Coronary artery (tissue), 2 donors: Measurements from ENCODE around the gene MRPL20.
A peak's percentile ranks its signal among the peaks of the same experiment; 100 is the strongest.
"Not testable (repeated sequence)": the region's sequence is repeated elsewhere in the genome, so short reads cannot be mapped to it uniquely, and the experiment has no call there.

Experiments
- DNase-seq: peaks from one replicate; pipeline ENCODE4 v3.0.0-alpha.2; 2017; ENCODE audit warnings: low spot score
- H3K27ac ChIP-seq, 2 donors: fragments of 200-600 bp; sonication (generic); one replicate each; pipeline ENCODE4 v1.5.1; 2016 to 2019
- H3K4me3 ChIP-seq: fragments of 200-600 bp; sonication (generic); 2 replicates; pipeline ENCODE4 v1.5.1; 2016; ENCODE audit warnings: mild to moderate bottlenecking, moderate library complexity
- TF ChIP-seq, protein P1 (sequence below): fragments of 200-600 bp; sonication (generic); IDR thresholded peaks from one replicate; pipeline ENCODE4 v1.5.1; 2019; ENCODE audit warnings: antibody characterized with exemption

MRPL20 gene

DNA sequence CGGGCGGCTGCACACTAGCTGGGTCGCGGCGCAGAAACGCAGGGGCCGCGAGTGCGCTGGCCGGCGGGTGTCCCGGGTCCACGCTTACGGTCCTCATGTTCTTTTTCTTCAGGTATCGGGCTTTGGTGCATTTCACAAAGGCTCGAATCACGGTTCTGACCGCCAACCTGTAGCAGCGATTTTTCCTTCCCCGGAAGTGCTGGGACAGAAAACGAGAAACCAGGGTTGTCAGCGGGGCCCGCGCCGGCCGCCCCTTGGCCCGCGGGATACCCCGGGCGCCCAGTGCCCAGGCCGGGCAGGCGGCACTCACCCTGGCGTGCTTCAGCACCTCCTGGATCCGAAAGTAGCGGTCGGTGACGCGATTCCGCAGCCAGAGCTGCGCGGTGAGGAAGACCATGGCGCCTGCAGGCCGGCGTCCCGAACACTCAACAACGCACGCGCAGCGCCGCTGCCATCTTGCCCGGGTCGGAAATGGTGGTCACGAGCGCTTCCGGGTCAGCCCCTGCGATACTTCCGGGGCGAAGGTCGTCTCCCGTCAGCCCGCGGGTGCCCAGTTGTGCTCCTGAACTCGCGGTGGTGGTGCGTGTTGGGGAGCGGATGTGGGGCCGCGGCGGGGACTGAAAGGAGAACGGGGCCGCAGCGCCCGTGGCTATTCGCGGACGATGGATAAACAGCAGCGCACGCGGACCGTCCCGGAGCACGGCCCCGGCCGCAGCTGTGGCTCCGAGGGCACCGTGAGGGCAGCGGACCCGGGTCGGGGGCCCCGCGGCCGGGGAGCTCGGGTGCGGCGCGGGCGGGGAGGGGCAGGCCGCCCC, at the start of gene MRPL20:
MRPL20 (minus strand) TSS at position 473 of the 815 bp plus-strand sequence; CDS start at position 397, 76 bp downstream.
- peak within 1 kb of the TSS; percentile 90 to 91 for H3K27ac ChIP-seq
- peak within 1 kb of the TSS; percentile 92 for H3K4me3 ChIP-seq
- TF ChIP-seq, protein P1, sequence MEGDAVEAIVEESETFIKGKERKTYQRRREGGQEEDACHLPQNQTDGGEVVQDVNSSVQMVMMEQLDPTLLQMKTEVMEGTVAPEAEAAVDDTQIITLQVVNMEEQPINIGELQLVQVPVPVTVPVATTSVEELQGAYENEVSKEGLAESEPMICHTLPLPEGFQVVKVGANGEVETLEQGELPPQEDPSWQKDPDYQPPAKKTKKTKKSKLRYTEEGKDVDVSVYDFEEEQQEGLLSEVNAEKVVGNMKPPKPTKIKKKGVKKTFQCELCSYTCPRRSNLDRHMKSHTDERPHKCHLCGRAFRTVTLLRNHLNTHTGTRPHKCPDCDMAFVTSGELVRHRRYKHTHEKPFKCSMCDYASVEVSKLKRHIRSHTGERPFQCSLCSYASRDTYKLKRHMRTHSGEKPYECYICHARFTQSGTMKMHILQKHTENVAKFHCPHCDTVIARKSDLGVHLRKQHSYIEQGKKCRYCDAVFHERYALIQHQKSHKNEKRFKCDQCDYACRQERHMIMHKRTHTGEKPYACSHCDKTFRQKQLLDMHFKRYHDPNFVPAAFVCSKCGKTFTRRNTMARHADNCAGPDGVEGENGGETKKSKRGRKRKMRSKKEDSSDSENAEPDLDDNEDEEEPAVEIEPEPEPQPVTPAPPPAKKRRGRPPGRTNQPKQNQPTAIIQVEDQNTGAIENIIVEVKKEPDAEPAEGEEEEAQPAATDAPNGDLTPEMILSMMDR, result no peak
- peak; percentile 95 for DNase-seq

DNA sequence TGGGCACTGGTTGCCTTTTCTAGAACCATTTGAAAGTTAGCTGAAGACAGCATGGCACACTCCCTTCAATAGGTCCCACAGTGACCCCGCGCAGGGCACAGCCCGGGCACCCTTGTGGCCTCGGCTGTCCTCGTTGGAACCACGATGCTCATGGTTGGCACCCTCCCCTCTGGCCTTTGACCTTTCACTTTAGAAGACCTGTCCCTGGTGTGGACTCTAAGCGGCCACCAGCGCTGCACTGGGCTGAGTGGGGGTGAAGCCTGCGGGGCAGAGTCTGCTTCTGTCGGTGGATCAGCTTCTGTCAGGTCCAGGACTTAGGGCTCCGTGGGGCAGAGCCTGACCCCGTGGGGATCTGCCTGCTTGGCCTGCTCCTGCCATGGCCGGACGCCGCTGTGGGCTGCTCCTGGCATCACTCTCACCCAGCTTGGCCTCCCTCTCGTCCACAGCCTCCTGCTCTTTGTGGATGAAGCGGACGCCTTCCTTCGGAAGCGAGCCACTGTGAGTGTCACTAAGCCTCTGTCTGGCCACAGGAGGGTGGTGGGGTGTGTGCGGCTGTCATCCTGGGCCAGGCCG, 49.7 kb upstream of the MRPL20 start:
- DNase-seq, H3K4me3 ChIP-seq, H3K27ac ChIP-seq: not testable (repeated sequence)

DNA sequence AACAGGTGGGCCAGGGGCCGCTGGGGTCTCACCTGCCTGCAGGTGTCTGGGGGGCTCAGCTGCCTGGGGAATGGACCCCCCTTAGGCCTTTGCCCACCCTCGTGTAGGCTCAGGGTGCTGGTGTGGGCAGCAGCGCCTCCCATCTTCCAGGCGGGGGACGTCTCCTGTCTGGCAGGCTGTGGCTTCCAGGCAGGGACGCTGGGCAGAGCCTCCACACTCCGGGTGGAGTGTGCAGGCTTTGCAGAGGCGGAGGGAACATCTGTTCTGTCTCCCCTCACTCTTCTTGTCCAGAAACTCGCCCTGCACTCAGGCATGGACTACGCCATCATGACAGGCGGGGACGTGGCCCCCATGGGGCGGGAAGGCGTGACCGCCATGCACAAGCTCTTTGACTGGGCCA, 48.8 kb upstream of the MRPL20 start:
- not testable (repeated sequence) for DNase-seq, H3K27ac ChIP-seq, H3K4me3 ChIP-seq

GRCh38 chr1:1455366-1455884, 48.3 kb upstream of the MRPL20 start:
- DNase-seq, result no peak
- H3K4me3 ChIP-seq, result no peak overlapping the region
- TF ChIP-seq, protein P1, result no peak

GRCh38 chr1:1454286-1455056, 47.4 kb upstream of the MRPL20 start:
- DNase-seq, H3K27ac ChIP-seq, H3K4me3 ChIP-seq: not testable (repeated sequence)

More at GRCh38 chr1:1455366-1455884, 48.3 kb upstream of the MRPL20 start:
- no peak overlapping the region for H3K27ac ChIP-seq

DNA sequence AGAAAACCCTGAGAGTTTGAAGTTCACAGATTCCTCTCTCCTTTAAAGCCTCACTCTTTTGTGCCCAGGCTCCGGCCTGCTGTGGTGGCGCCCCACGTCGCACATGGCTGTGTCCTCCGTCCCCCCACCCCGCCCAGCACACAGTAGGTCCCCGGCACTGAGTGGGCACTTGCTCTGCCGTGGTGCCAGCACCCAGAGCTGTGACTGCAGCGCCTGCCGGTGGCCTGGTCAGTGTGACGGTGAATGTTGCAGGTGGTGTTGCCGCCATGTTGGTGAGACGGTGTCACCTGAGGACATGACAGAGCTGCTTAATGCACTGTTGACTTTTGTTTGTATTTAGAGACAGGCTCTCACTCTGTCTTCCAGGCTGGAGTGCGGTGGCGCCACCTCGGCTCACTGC, 45.8 kb upstream of the MRPL20 start:
- TF ChIP-seq, protein P1, result no peak
- H3K4me3 ChIP-seq, result no peak overlapping the region
- H3K27ac ChIP-seq, result no peak overlapping the region
- no peak for DNase-seq

DNA sequence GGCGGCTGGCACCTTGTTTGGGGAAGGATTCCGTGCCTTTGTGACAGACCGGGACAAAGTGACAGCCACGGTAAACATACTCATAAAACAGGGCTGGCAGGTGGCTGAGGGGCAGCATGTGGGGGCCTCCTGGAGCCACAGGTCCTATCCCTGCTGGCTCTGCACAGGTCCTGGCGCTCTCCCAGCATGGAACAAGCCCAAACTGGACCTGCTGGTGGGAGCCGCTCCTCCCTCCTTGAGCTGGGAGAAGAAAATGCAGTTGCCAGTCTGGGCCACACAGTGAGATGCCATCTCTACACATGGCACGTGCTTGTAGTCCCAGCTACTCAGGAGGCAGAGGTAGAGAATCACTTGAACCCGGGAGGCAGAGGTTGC, 45.3 kb upstream of the MRPL20 start:
- not testable (repeated sequence) for H3K27ac ChIP-seq, H3K4me3 ChIP-seq, DNase-seq

- Histone ChIP-seq H3K27ac (no peak overlapping the region), H3K4me3 (no peak overlapping the region)
- TF ChIP-seq, protein P1, result no peak
- no peak for DNase-seq
Observed at GRCh38 chr1:1451696-1452364, 44.7 kb upstream of the MRPL20 start.

DNA sequence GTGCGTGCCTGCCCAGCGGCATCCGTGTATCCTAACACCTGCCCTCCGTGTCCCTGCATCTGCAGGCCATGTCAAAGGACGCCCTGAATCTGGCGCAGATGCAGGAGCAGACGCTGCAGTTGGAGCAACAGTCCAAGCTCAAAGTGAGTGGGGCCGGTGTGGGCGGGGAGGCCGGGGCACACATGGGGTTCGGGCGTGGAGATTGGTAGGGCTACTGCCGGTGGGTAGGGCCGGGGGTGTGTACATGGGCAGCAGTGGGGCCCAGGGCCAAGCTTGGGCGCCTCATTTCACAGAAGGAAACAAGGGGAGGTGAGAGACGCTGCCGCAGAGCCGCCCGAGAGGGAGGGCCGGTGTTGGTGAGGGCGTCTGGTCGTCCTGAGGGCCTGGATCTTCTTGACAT, 43.5 kb upstream of the MRPL20 start:
- DNase-seq, result not testable (repeated sequence)

More for the DNA sequence above, 43.5 kb upstream of the MRPL20 start:
- H3K27ac ChIP-seq, H3K4me3 ChIP-seq: not testable (repeated sequence)
